Natural killer cell treated with Interleukin-12 subunit alpha and Interleukin-12 subunit beta and Interleukin-15 and Interleukin-18, amount 100 ng/mL, for 72 hours (primary cell): ENCODE data around the gene ATP6V0D1. TPM values are rescaled to one million over a fixed set of nuclear protein-coding genes. Genes with fewer than 3 reads are reported as not detected.

ENCODE experiments used
- ATAC-seq, 2 donors: fragments of 150-1000 bp; cut with Tn5 transposase in 1 of 2; sonication (Bioruptor Pico), chemical (Tn5 transposase) in 1 of 2; 2 replicates each; pipeline ENCODE4 v1.10.0; 2021
- DNase-seq: peaks from one replicate; pipeline ENCODE4 v3.0.0; 2022; ENCODE audit warnings: low spot score
- H3K27ac Mint-ChIP-seq, 2 donors: 1 replicate in 1 of 2; 2 replicates in 1 of 2; pipeline ENCODE4 v1.8.0; 2022; ENCODE audit warnings: mixed read lengths in 2 of 2, mild to moderate bottlenecking in 1 of 2, moderate library complexity in 1 of 2
- H3K27me3 Mint-ChIP-seq, 2 donors: 1 replicate in 1 of 2; 2 replicates in 1 of 2; pipeline ENCODE4 v1.8.0; 2022; ENCODE audit warnings: mixed read lengths in 2 of 2
- H3K36me3 Mint-ChIP-seq: one replicate; pipeline ENCODE4 v1.8.0; 2022; ENCODE audit warnings: mixed read lengths
- H3K4me1 Mint-ChIP-seq, 2 donors: 1 replicate in 1 of 2; 2 replicates in 1 of 2; pipeline ENCODE4 v1.8.0; 2022; ENCODE audit warnings: low read depth in 2 of 2, mixed read lengths in 2 of 2, mild to moderate bottlenecking in 1 of 2
- H3K4me3 Mint-ChIP-seq: one replicate; pipeline ENCODE4 v1.8.0; 2022; ENCODE audit warnings: mixed read lengths
- H3K9me3 Mint-ChIP-seq: 2 replicates; pipeline ENCODE4 v1.8.0; 2022; ENCODE audit warnings: mixed read lengths
- total RNA-seq, 2 donors: library from RNA; stranded (reverse); gene quantifications; one replicate each; pipeline ENCODE4 v1.2.3, GENCODE V29; 2022

Gene ATP6V0D1
- total RNA-seq, 2 donors from 2014 or later, result 66.9 to 85.5 TPM

- H3K4me1 Mint-ChIP-seq, result peaks cover 22 to 46% of the 10 kb centered on the region in 2 donors
- H3K27ac Mint-ChIP-seq, result no peak overlapping the region
- no peaks in the 10 kb centered on the region for H3K9me3 Mint-ChIP-seq
- no peak for ATAC-seq
- DNase-seq, result no peak
- H3K4me3 Mint-ChIP-seq, result no peak overlapping the region
- H3K36me3 Mint-ChIP-seq, result no peaks in the 10 kb centered on the region
- no peaks in the 10 kb centered on the region for H3K27me3 Mint-ChIP-seq
Measured at GRCh38 chr16:67463059-67463458, 17.9 kb downstream of the ATP6V0D1 start.

DNA sequence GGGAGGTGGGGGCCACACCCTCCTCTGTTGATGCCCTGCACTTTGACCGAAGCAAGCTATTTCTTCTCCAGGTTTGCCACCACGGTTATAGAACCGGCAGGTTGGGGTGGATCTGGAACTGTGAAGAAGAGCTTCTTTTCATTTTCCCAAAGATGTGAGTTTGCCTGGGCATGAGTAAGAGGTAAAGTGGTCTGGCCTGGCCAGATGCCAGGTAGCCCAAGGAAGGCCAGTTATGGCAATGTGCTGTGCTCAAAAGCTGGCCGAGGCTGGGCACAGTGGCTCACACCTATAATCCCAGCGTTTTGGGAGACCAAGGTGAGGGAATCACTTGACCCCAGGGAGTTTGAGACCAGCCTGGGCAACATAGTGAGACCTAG, 18.7 kb downstream of the ATP6V0D1 start:
- H3K4me3 Mint-ChIP-seq, result no peak overlapping the region

DNA sequence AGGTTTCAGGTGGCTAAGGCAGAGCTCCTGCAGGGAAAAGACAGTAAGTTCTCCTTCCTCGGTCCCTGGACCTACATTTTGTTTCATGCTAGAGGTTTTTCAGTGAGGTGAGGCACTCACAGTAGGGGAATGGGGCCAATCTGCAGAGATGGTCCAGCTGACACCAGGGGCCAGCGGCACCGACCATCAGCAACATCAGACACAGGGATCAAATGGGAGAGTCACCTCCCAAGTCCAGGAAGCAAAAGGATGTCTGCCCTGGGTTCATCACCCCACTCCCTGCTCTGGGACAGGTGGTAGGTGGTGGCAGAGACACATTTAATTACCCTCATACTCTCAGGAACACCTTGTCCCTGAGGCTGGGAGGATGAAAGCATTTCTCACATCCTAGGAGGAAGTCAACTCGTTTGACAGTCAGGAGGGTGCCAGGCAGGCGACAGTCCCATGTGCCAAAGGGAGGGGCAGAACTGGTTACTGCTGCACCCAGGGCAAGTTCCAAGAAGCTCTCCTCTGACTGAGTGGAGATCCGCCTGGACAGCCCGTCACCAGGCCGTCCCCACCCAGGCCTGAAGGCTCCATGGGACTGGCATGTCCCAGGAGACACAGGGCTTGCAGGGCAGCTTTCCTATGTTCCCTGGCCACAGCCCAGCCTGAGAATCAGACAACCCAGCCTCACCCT, 19.2 kb downstream of the ATP6V0D1 start:
- no peak for DNase-seq
- Mint-ChIP-seq H3K36me3 (no peaks in the 10 kb centered on the region), H3K27ac (peak overlapping the region in 1 of 2 donors; percentile 73), H3K27me3 (no peaks in the 10 kb centered on the region), H3K9me3 (no peaks in the 10 kb centered on the region), H3K4me1 (peaks cover 16 to 44% of the 10 kb centered on the region in 2 donors), H3K4me3 (no peak overlapping the region)
- ATAC-seq, result no peak

More for the DNA sequence above, 18.7 kb downstream of the ATP6V0D1 start:
- Mint-ChIP-seq H3K27ac (no peak overlapping the region), H3K36me3 (no peaks in the 10 kb centered on the region), H3K9me3 (no peaks in the 10 kb centered on the region), H3K4me1 (peaks cover 16 to 41% of the 10 kb centered on the region in 2 donors), H3K27me3 (no peaks in the 10 kb centered on the region)
- ATAC-seq (no peak), DNase-seq (no peak)

DNA sequence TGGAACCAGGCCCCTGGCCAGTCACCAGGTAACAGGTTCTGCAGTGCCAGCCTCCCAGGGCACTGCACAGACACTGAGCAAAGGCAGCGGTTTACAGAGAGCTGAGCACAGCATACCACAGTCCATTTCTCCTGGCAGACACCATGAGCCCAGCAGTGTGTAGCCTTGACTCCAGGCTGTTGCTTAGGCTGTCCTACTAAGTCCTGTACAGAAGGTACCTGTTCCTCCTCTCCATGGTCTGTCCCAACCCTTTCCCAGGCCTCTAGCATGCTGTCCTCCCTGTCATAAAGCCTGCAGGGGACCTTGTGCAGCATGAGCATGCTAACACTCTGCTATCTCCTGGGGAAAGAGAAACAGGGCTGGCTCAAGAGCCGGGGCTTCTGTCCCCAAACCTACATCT, 20.0 kb downstream of the ATP6V0D1 start:
- Mint-ChIP-seq H3K27ac (peak overlapping the region in 1 of 2 donors; percentile 73), H3K4me1 (peaks cover 15 to 46% of the 10 kb centered on the region in 2 donors), H3K27me3 (no peaks in the 10 kb centered on the region), H3K9me3 (no peaks in the 10 kb centered on the region), H3K36me3 (no peaks in the 10 kb centered on the region), H3K4me3 (no peak overlapping the region)
- ATAC-seq (no peak), DNase-seq (no peak)

DNA sequence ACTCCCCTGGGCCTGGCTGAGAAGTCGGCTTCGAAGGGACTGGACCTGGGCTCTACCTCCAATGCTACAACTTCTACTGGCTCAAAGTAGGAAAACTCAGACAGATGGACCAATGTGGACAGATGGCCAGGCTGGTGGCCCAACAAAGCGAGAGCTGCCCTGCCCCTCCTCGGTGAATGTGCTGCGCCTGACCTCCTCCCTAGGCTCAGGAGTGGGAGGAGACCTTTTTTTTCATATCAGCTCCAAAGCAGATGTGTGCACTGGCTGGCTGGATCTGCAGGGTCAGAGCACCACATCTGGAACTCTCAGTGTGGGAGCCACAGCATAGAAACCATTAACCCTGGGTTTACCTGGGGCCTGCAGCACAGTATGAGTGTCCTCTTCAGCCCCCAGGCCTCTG, 20.8 kb downstream of the ATP6V0D1 start:
- no peak overlapping the region for H3K27ac Mint-ChIP-seq
- no peak for ATAC-seq
- H3K36me3 Mint-ChIP-seq, result no peaks in the 10 kb centered on the region

GRCh38 chr16:67459861-67460150, 21.2 kb downstream of the ATP6V0D1 start:
- peaks cover 14 to 45% of the 10 kb centered on the region in 2 donors for H3K4me1 Mint-ChIP-seq
- no peak overlapping the region for H3K27ac Mint-ChIP-seq

More for the DNA sequence above, 20.8 kb downstream of the ATP6V0D1 start:
- no peak for DNase-seq
- H3K4me3 Mint-ChIP-seq, result no peak overlapping the region
- no peaks in the 10 kb centered on the region for H3K27me3 Mint-ChIP-seq
- peaks cover 11 to 42% of the 10 kb centered on the region in 2 donors for H3K4me1 Mint-ChIP-seq
- H3K9me3 Mint-ChIP-seq, result no peaks in the 10 kb centered on the region

GRCh38 chr16:67459066-67459860, 21.7 kb downstream of the ATP6V0D1 start:
- Mint-ChIP-seq H3K4me1 (peaks cover 18 to 48% of the 10 kb centered on the region in 2 donors), H3K9me3 (no peaks in the 10 kb centered on the region), H3K4me3 (no peak overlapping the region), H3K27me3 (no peaks in the 10 kb centered on the region), H3K27ac (peak overlapping the region in 1 of 2 donors; percentile 61), H3K36me3 (no peaks in the 10 kb centered on the region)
- ATAC-seq, result no peak
- DNase-seq, result no peak

More at GRCh38 chr16:67459861-67460150, 21.2 kb downstream of the ATP6V0D1 start:
- H3K9me3 Mint-ChIP-seq, result no peaks in the 10 kb centered on the region
- H3K4me3 Mint-ChIP-seq, result no peak overlapping the region
- ATAC-seq (no peak), DNase-seq (no peak)
- H3K27me3 Mint-ChIP-seq, result no peaks in the 10 kb centered on the region
- no peaks in the 10 kb centered on the region for H3K36me3 Mint-ChIP-seq

DNA sequence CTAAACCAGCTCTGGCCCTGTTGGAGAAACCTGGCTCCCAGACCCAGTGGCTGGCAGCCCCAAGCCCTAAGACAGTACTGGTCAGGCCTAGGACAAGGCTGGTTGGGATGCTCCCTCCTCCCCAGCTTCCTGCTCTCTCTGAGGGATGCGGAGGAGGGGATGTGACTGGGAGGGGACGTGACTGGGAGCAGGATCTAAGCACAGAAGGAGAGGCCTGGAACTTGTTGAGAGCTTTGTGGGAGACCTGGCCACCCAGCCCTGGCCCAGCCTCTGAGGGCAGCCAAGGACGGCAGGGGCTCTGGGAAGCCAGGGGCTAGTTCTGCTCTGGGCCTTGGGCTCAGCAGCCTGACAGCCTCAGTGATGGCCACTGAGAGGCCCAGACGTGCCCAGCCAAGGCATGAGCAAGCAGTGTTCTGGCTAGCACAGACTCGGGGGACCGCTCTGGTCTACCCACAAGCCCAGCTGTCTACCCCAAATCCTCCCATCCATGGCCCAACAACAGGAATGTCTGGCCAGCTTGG, 22.8 kb downstream of the ATP6V0D1 start:
- no peaks in the 10 kb centered on the region for H3K9me3 Mint-ChIP-seq
- no peak for DNase-seq
- H3K27me3 Mint-ChIP-seq, result no peaks in the 10 kb centered on the region
- no peak overlapping the region for H3K4me3 Mint-ChIP-seq
- peaks cover 18 to 50% of the 10 kb centered on the region in 2 donors for H3K4me1 Mint-ChIP-seq
- ATAC-seq, result no peak
- H3K36me3 Mint-ChIP-seq, result no peaks in the 10 kb centered on the region
- H3K27ac Mint-ChIP-seq, result peak overlapping the region in 1 of 2 donors; percentile 61

DNA sequence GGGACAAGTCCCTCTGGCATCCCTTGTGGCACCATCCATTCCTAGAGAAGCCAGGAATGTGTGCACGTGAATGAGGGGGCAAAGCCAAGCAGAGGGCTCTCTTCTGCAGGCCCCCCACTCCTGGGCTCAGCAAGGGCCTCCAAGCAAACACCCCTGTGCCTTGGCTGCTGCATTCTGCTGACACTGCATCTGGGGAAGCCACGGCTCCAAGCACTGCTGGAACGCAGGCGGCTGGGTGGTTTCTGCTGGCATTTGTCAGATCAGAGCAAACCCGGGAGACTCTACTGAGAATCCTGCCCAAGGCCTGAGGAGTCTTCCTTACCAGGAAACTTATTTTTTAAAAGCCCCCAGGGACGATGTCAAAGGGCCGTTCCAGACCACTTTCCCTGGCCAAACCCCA, 23.3 kb downstream of the ATP6V0D1 start:
- peaks cover 18 to 50% of the 10 kb centered on the region in 2 donors for H3K4me1 Mint-ChIP-seq
- ATAC-seq (no peak), DNase-seq (no peak)
- no peak overlapping the region for H3K4me3 Mint-ChIP-seq
- no peaks in the 10 kb centered on the region for H3K9me3 Mint-ChIP-seq
- no peak overlapping the region for H3K27ac Mint-ChIP-seq
- H3K27me3 Mint-ChIP-seq, result no peaks in the 10 kb centered on the region
- H3K36me3 Mint-ChIP-seq, result no peaks in the 10 kb centered on the region

GRCh38 chr16:67456391-67457081, 24.4 kb downstream of the ATP6V0D1 start:
- DNase-seq, result no peak
- Mint-ChIP-seq H3K4me3 (no peak overlapping the region), H3K27me3 (no peaks in the 10 kb centered on the region), H3K4me1 (peaks cover 18 to 49% of the 10 kb centered on the region in 2 donors), H3K36me3 (no peaks in the 10 kb centered on the region), H3K9me3 (no peaks in the 10 kb centered on the region), H3K27ac (peak overlapping the region in 1 of 2 donors; percentile 76)
- ATAC-seq, result no peak

DNA sequence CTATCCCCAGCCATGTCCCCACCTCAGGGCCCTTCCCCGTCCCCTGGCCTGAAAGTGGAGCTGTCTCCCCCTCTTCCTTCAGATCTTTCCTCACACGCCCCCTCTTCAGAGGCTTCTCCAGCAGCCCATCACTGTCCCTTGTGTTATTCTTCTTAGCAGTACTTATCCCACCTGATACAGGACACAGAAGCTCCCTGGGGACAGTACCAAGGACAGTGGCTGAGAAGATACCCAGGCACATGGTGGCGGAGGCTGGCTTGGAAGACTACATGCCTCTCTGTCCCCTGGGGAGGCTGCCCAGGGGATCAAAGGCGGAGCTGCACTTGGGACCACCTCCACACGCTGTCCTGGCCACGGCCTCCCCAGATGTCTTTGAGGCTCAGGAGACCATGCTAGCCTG, 26.1 kb downstream of the ATP6V0D1 start:
- no peaks in the 10 kb centered on the region for H3K27me3 Mint-ChIP-seq

GRCh38 chr16:67454104-67454503, 26.9 kb downstream of the ATP6V0D1 start:
- Mint-ChIP-seq H3K27ac (peak overlapping the region in 1 of 2 donors; percentile 76), H3K36me3 (no peaks in the 10 kb centered on the region), H3K9me3 (no peaks in the 10 kb centered on the region), H3K27me3 (no peaks in the 10 kb centered on the region), H3K4me3 (no peak overlapping the region), H3K4me1 (peaks cover 18 to 51% of the 10 kb centered on the region in 2 donors)
- DNase-seq (no peak), ATAC-seq (no peak)

More for the DNA sequence above, 26.1 kb downstream of the ATP6V0D1 start:
- Mint-ChIP-seq H3K27ac (peak overlapping the region in 1 of 2 donors; percentile 76), H3K4me1 (peaks cover 18 to 44% of the 10 kb centered on the region in 2 donors), H3K9me3 (no peaks in the 10 kb centered on the region), H3K36me3 (no peaks in the 10 kb centered on the region), H3K4me3 (no peak overlapping the region)
- ATAC-seq (no peak), DNase-seq (no peak)

GRCh38 chr16:67451704-67452435, 29.1 kb downstream of the ATP6V0D1 start:
- H3K4me1 Mint-ChIP-seq, result peaks cover 11 to 42% of the 10 kb centered on the region in 2 donors
- no peaks in the 10 kb centered on the region for H3K9me3 Mint-ChIP-seq
- H3K27me3 Mint-ChIP-seq, result no peaks in the 10 kb centered on the region
- H3K27ac Mint-ChIP-seq, result no peak overlapping the region
- DNase-seq (no peak), ATAC-seq (no peak)
- no peak overlapping the region for H3K4me3 Mint-ChIP-seq
- H3K36me3 Mint-ChIP-seq, result no peaks in the 10 kb centered on the region
